Measurements from ENCODE around the gene GNB3. TPM values are rescaled to one million over a fixed set of nuclear protein-coding genes. Genes with fewer than 3 reads are reported as not detected.

Gene GNB3
- total and polyA plus RNA-seq, 9 of the 15 experiments (the other 6 are each of a cell fraction or from before 2014, with no cell fraction given), result 1.4 to 5.8 (median 2.0) TPM

GRCh38 chr12:6867413-6868210 is 26.9 kb downstream of the GNB3 start, which contains the start of gene TPI1 (continued):
- no peak for TF ChIP-seq TSHZ1 (CRISPR knock-in tag; IDR thresholded peaks at IDR 0.05)
- TF ChIP-seq POLR3G (IDR thresholded peaks at IDR 0.05; ENCODE audit: extremely low read depth, insufficient read length, insufficient replicate concordance), result no peak
- TF ChIP-seq MYBL2 (IDR thresholded peaks at IDR 0.05; ENCODE audit: low read depth), result no peak
- TF ChIP-seq MYBL2 (CRISPR knock-in tag; IDR thresholded peaks at IDR 0.05; ENCODE audit: borderline replicate concordance), result no peak
- TF ChIP-seq GTF2E2 (tag; IDR thresholded peaks at IDR 0.05), result peak; percentile 95
- TF ChIP-seq MITF (IDR thresholded peaks at IDR 0.05), result no peak
- TF ChIP-seq GTF2F1 (IDR thresholded peaks at IDR 0.05; ENCODE audit: low read depth, low read length), result peak; percentile 58; the same call in 1 of the 2 replicates
- TF ChIP-seq HNRNPL (IDR thresholded peaks at IDR 0.05; ENCODE audit: low read depth, low read length), result 0 out of 2 replicates have a peak, but pooled peaks have one; percentile 18
- TF ChIP-seq ZNF77 (CRISPR knock-in tag; IDR thresholded peaks at IDR 0.05), result no peak
- peak; percentile 45; the same call in 1 of the 2 replicates for TF ChIP-seq ZNF12 (CRISPR knock-in tag; IDR thresholded peaks at IDR 0.05)
- no peak for TF ChIP-seq ZNF282 (CRISPR knock-in tag; IDR thresholded peaks at IDR 0.05)
- TF ChIP-seq SP1 (CRISPR knock-in tag; IDR thresholded peaks at IDR 0.05), result peak; percentile 37
- TF ChIP-seq ETS2 (tag; IDR thresholded peaks at IDR 0.05; ENCODE audit: borderline replicate concordance, poor library complexity, severe bottlenecking), result no peak
- no peak for TF ChIP-seq SIX5 (IDR thresholded peaks at IDR 0.05; ENCODE audit: borderline replicate concordance in 1 of 2, insufficient read depth in 1 of 2, low read depth in 1 of 2, low read length in 2 of 2)
- TF ChIP-seq XRCC4 (IDR thresholded peaks at IDR 0.05; ENCODE audit: extremely low read depth, insufficient read depth, insufficient read length), result no peak
- TF ChIP-seq ZBTB9 (CRISPR knock-in tag; IDR thresholded peaks at IDR 0.05), result peak; percentile 79; the same call in 1 of the 2 replicates
- TF ChIP-seq TARDBP (IDR thresholded peaks at IDR 0.05), result no peak
- TF ChIP-seq EHMT2 (IDR thresholded peaks at IDR 0.05), result no peak

Data from K562 (cell line).